ENCODE results near the gene ELOVL2. TPM values are rescaled to one million over a fixed set of nuclear protein-coding genes. Genes with fewer than 3 reads are reported as not detected.

ELOVL2 gene
- total and polyA plus RNA-seq, 10 of the 15 experiments (the other 5 are each of a cell fraction or from before 2014, with no cell fraction given) = 0.01 to 0.03 TPM; not detected in 8

DNA sequence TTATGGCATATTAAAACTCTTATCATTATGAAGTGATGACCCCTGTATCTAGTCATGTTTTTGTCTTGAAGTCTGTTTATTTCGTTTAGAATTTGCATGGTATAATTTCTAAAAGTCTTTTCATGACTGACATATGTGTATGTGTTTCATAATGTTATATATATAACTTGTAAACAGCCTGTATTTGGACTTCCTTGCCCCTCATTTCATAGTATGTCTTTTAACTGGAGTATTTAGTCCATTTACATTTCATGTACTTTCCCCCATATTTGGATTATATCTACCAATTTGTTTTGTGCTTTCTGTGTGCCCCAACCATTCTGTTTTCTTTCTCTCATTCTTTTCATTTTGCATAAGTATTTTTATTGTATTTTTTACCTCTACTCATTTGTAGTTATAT, 98.3 kb downstream of the ELOVL2 start:
- intact Hi-C loops (cut with micrococcal nuclease; ENCODE audit: unreplicated experiment) (no loop called here), in situ Hi-C loops (cut with MboI) (no loop called here)
- no TSS peak for BruUV-seq (replicated peaks)
- no peak overlapping the region for H2AFZ ChIP-seq (ENCODE audit: control insufficient read depth, low read depth, low read length)
- H3K9me3 ChIP-seq (replicated peaks; ENCODE audit: control insufficient read depth, insufficient read depth, low read length) = no peaks in the 10 kb centered on the region
- H3K27ac ChIP-seq (ENCODE audit: control insufficient read depth, insufficient read depth) = no peak overlapping the region
- no peaks in the 10 kb centered on the region for H3K4me1 ChIP-seq (ENCODE audit: control insufficient read depth, insufficient read depth, low read length)
- POLR2A ChIA-PET = no interaction called here
- H3K4me2 ChIP-seq (ENCODE audit: control insufficient read depth, insufficient read depth) = no peak overlapping the region
- DNase-seq (ENCODE audit: low read depth, low spot score) (no peak), FAIRE-seq (no peak), ATAC-seq (no peak)
- RAD21 ChIA-PET (ENCODE audit: unreplicated experiment) = no interaction called here
- H4K20me1 ChIP-seq (ENCODE audit: control insufficient read depth, insufficient read depth) = no peaks in the 10 kb centered on the region
- no peaks in the 10 kb centered on the region for H3K27me3 ChIP-seq (replicated peaks in 1 of 2; ENCODE audit: control insufficient read depth in 2 of 2, insufficient read depth in 2 of 2, low read length in 1 of 2)
- no peak overlapping the region for H3K4me3 ChIP-seq
- H3K9ac ChIP-seq (ENCODE audit: control insufficient read depth, insufficient read depth, low read length) = no peak overlapping the region
- SMC1A ChIA-PET (ENCODE audit: uncharacterized antibody, unreplicated experiment) = interaction anchor here (0.6 to 1.3 kb wide), 2 partner anchors 121 to 638 kb away, joined by 3 read pairs; no protein-coding TSS in a partner anchor
- H3K36me3 ChIP-seq (ENCODE audit: control insufficient read depth in 2 of 2, insufficient read depth in 2 of 2, low read length in 1 of 2) = no peaks in the 10 kb centered on the region
- CTCF ChIA-PET = no interaction called here
- H3K79me2 ChIP-seq (ENCODE audit: control insufficient read depth, insufficient read depth, low read length) = no peaks in the 10 kb centered on the region
- WGBS (ENCODE audit: insufficient coverage, insufficient replicate concordance, low lambda C conversion rate, missing lambda C conversion rate) = 11% methylated on average over 1 of the region's 1 CpG
- TF ChIP-seq ZNF24 (IDR thresholded peaks at IDR 0.05) (no peak), ATF7 (IDR thresholded peaks at IDR 0.05; ENCODE audit: low read depth) (no peak), LARP7 (IDR thresholded peaks at IDR 0.05) (no peak), DPF2 (IDR thresholded peaks at IDR 0.05) (no peak), POLR2AphosphoS5 (IDR thresholded peaks at IDR 0.05; ENCODE audit: low read length) (no peak), NR2F1 (conservative IDR thresholded peaks at IDR 0.05) (no peak), SMC3 (IDR thresholded peaks at IDR 0.05; ENCODE audit: borderline replicate concordance, low read length) (no peak), EGR1 (IDR thresholded peaks at IDR 0.05; ENCODE audit: borderline replicate concordance in 1 of 2, low read depth in 2 of 2, low read length in 2 of 2) (no peak), MYC (IDR thresholded peaks at IDR 0.05; ENCODE audit: insufficient read depth, insufficient read length, insufficient replicate concordance, low read length, severe bottlenecking) (no peak), ASH2L (IDR thresholded peaks at IDR 0.05; ENCODE audit: borderline replicate concordance, low read depth) (no peak), SMAD1 (IDR thresholded peaks at IDR 0.05; ENCODE audit: low read depth, partially characterized antibody) (no peak), ESRRA (IDR thresholded peaks at IDR 0.05; ENCODE audit: low read length) (no peak)
- TF ChIP-seq, protein P1, sequence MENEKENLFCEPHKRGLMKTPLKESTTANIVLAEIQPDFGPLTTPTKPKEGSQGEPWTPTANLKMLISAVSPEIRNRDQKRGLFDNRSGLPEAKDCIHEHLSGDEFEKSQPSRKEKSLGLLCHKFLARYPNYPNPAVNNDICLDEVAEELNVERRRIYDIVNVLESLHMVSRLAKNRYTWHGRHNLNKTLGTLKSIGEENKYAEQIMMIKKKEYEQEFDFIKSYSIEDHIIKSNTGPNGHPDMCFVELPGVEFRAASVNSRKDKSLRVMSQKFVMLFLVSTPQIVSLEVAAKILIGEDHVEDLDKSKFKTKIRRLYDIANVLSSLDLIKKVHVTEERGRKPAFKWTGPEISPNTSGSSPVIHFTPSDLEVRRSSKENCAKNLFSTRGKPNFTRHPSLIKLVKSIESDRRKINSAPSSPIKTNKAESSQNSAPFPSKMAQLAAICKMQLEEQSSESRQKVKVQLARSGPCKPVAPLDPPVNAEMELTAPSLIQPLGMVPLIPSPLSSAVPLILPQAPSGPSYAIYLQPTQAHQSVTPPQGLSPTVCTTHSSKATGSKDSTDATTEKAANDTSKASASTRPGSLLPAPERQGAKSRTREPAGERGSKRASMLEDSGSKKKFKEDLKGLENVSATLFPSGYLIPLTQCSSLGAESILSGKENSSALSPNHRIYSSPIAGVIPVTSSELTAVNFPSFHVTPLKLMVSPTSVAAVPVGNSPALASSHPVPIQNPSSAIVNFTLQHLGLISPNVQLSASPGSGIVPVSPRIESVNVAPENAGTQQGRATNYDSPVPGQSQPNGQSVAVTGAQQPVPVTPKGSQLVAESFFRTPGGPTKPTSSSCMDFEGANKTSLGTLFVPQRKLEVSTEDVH (IDR thresholded peaks at IDR 0.05; ENCODE audit: low read depth, partially characterized antibody) = no peak
- TF ChIP-seq, protein P2, sequence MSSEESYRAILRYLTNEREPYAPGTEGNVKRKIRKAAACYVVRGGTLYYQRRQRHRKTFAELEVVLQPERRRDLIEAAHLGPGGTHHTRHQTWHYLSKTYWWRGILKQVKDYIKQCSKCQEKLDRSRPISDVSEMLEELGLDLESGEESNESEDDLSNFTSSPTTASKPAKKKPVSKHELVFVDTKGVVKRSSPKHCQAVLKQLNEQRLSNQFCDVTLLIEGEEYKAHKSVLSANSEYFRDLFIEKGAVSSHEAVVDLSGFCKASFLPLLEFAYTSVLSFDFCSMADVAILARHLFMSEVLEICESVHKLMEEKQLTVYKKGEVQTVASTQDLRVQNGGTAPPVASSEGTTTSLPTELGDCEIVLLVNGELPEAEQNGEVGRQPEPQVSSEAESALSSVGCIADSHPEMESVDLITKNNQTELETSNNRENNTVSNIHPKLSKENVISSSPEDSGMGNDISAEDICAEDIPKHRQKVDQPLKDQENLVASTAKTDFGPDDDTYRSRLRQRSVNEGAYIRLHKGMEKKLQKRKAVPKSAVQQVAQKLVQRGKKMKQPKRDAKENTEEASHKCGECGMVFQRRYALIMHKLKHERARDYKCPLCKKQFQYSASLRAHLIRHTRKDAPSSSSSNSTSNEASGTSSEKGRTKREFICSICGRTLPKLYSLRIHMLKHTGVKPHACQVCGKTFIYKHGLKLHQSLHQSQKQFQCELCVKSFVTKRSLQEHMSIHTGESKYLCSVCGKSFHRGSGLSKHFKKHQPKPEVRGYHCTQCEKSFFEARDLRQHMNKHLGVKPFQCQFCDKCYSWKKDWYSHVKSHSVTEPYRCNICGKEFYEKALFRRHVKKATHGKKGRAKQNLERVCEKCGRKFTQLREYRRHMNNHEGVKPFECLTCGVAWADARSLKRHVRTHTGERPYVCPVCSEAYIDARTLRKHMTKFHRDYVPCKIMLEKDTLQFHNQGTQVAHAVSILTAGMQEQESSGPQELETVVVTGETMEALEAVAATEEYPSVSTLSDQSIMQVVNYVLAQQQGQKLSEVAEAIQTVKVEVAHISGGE (CRISPR knock-in tag; IDR thresholded peaks at IDR 0.05) = no peak
- TF ChIP-seq, protein P3, sequence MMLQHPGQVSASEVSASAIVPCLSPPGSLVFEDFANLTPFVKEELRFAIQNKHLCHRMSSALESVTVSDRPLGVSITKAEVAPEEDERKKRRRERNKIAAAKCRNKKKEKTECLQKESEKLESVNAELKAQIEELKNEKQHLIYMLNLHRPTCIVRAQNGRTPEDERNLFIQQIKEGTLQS (IDR thresholded peaks at IDR 0.05; ENCODE audit: borderline replicate concordance, extremely low read depth, low read depth, low read length) = no peak
- TF ChIP-seq, protein P4, sequence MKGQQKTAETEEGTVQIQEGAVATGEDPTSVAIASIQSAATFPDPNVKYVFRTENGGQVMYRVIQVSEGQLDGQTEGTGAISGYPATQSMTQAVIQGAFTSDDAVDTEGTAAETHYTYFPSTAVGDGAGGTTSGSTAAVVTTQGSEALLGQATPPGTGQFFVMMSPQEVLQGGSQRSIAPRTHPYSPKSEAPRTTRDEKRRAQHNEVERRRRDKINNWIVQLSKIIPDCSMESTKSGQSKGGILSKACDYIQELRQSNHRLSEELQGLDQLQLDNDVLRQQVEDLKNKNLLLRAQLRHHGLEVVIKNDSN (IDR thresholded peaks at IDR 0.05; ENCODE audit: borderline replicate concordance, extremely low read length, insufficient read depth, low read depth, low read length) = no peak

Data from GM12878 (cell line).